ENCODE measurements around the gene GUCA2A. TPM values are rescaled to one million over a fixed set of nuclear protein-coding genes. Genes with fewer than 3 reads are reported as not detected.
"Not testable (repeated sequence)": the region's sequence is repeated elsewhere in the genome, so short reads cannot be mapped to it uniquely, and the experiment has no call there.

GUCA2A gene, protein sequence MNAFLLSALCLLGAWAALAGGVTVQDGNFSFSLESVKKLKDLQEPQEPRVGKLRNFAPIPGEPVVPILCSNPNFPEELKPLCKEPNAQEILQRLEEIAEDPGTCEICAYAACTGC
- not detected for polyA plus RNA-seq (2012; ENCODE audit: insufficient read depth, insufficient read length)

- DNase-seq (ENCODE audit: low read depth, low spot score), result no peak
- no peak within 1 kb of the TSS for H3K4me3 ChIP-seq (ENCODE audit: low read length)
Observed at GRCh38 chr1:42164551-42165420, at the start of gene GUCA2A. Gene GUCA2A, minus strand, starts transcription at chr1:42164745. Its CDS starts 33 bp downstream, at chr1:42164712.

DNA sequence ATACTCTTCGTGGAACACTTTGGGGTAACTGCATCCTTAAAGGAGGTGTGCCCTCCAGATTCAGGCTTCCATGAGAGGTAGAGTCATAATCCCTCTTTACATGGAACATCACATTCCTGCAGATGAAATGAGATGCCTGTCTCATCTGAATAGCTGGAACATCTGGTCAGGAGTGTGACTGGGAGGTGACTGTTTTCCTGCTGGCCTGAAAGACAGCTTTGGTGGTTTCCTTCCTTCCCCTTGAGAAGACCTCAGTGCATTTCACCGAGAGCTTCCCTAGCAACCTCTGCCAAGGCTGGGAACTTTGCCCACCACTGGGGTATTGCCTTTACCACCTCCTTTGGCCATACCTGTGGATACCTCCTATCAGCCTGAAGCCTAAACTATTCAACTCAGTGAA is 46.7 kb upstream of the GUCA2A start:
- no peak overlapping the region for H3K4me3 ChIP-seq (ENCODE audit: low read length)
- DNase-seq (ENCODE audit: low read depth, low spot score), result no peak

GRCh38 chr1:42210421-42211133 is 46.0 kb upstream of the GUCA2A start:
- no peak for DNase-seq (ENCODE audit: low read depth, low spot score)
- H3K4me3 ChIP-seq (ENCODE audit: low read length), result no peak overlapping the region

- no peak for DNase-seq (ENCODE audit: low read depth, low spot score)
Observed at GRCh38 chr1:42209526-42210251, 45.1 kb upstream of the GUCA2A start.

DNA sequence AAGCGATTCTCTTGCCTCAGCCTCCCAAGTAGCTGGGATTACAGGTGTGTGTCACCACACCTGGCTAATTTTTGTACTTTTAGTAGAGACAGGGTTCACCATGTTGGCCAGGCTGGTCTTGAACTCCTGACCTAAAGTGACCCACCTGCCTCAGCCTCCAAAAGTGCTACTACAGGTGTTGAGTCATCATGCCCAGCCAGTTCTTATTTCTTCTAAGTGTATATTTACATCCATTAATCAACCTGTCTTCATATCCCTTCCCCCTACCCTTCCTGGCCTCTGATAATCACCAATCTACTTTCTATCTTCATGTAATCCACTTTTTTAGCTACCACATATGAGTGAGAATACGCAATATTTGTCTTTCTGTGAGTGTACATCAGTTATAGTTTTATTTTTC is 42.4 kb upstream of the GUCA2A start:
- not testable (repeated sequence) for DNase-seq (ENCODE audit: low read depth, low spot score); H3K4me3 ChIP-seq (ENCODE audit: low read length)

More at GRCh38 chr1:42209526-42210251, 45.1 kb upstream of the GUCA2A start:
- H3K4me3 ChIP-seq (ENCODE audit: low read length), result no peak overlapping the region

DNA sequence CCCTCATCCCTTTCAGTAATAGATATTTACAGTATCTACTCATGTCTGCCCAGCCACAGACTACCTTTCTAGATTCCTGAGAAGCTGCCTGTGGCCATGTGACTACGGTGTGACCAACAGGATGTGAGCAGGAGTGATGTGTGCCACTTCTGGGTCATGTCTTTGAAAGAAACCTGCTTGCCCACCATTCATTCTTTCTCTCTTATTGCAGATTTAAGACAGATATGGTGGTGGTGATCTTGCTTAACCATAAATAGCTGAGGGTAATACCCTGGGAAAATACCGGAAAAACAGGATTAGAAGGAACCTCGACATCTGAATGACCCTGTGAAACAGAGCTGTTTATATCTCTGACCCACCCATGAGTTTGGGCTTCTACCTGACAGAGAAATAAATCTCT is 41.6 kb upstream of the GUCA2A start:
- H3K4me3 ChIP-seq (ENCODE audit: low read length), result no peak overlapping the region
- no peak for DNase-seq (ENCODE audit: low read depth, low spot score)

GRCh38 chr1:42201986-42202385 is 37.4 kb upstream of the GUCA2A start:
- DNase-seq (ENCODE audit: low read depth, low spot score), result no peak
- H3K4me3 ChIP-seq (ENCODE audit: low read length), result no peak overlapping the region

DNA sequence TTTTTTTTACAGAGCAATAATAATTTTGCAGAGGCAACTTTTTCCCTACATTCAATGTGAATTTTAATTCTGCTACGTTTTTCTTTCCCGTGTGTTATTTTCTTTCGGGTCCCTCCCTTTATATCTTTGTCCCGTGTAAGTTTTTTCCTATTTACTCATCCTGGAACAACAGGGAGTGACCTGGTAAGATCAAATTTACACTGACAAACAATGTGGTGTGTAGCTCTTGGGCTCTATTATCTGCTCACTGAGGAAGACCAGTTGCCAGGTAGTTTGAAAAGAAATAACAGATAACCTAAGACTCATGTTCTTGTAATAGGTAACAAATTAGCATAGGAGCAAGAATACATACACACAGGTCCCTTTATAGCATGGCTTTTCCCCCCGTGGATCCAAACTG is 33.7 kb upstream of the GUCA2A start:
- no peak overlapping the region for H3K4me3 ChIP-seq (ENCODE audit: low read length)
- no peak for DNase-seq (ENCODE audit: low read depth, low spot score)

DNA sequence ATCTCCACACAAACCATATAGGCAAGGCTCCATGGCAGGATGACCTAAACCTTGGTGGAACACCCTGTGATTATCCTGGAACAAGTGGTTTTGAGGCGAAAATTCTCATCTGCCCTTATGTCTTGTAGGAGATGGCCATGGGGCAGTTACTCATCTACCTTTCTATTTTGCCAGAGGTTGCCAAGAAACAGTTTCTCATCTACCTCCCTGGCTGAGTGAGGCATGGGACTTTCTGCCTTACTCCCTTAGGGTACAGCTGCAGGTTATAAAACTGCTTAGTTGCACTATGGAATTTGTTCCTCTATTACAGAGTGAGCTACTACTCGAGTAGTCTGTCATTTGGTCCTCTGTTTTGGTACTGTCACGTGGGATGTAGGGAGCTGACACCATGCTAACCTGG is 31.3 kb upstream of the GUCA2A start:
- no peak for DNase-seq (ENCODE audit: low read depth, low spot score)
- no peak overlapping the region for H3K4me3 ChIP-seq (ENCODE audit: low read length)

DNA sequence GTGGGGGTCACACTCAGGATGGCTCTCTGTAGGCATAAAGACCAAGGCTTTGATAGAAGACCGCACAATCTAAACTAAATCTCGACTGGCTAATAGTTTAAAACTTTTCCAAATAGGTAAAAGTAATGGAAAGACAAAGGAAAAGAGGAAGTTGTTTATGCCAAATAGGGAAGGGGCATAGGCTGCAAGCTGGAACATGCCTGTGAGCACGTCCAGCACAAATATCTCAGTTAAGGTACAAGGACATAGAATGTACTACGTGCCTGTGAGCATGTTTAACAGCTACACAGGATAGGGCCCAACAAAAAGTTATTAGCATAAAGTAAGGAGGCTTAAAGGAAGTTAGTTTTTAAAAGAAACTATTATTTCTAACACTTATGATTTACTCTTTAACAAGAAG is 27.6 kb upstream of the GUCA2A start:
- no peak for DNase-seq (ENCODE audit: low read depth, low spot score)
- no peak overlapping the region for H3K4me3 ChIP-seq (ENCODE audit: low read length)

DNA sequence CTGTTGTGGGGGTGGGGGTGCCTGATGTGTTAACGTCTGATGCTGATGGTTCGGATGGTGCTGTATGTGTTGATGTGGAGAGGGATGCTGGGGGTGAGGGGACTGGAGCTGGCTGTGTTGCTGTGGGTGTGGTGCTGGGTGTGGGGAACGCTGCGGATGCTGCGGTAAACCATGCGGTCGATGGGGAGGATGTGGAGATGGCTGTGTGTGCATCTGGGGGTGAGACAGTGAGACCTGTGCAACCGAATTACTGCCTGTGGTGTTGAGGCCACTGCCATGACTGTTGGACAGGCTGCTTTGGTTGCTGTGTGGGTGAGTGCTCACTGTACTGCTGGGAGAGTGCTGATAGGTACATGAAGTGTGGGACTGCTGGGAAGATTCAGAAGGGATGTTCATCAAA is 26.8 kb upstream of the GUCA2A start:
- peak; percentile 90 for DNase-seq (ENCODE audit: low read depth, low spot score)
- H3K4me3 ChIP-seq (ENCODE audit: low read length), result no peak overlapping the region

GRCh38 chr1:42189931-42190853 is 25.6 kb upstream of the GUCA2A start:
- no peak overlapping the region for H3K4me3 ChIP-seq (ENCODE audit: low read length)
- no peak for DNase-seq (ENCODE audit: low read depth, low spot score)

- no peak overlapping the region for H3K4me3 ChIP-seq (ENCODE audit: low read length)
- DNase-seq (ENCODE audit: low read depth, low spot score), result no peak
Observed at GRCh38 chr1:42186152-42186551, 21.6 kb upstream of the GUCA2A start.

DNA sequence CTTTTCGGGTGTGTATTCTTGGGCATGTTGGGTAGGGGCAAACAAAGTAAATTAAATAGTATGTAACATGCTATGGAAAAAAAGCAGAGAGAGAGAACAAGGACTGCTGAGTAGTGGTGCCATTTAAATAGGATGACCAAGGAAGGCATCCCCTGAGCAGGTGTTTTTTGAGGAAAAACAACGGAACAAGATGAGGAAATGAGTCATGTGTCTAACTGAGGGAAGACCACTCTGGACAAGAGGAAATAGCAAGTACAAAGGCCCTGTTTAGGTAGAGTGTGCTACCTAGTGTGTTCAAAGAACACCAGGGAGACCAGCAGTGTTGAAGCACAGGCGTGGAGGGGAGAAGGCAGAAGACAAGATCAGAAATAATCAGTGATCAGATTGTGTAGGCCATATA is 20.1 kb upstream of the GUCA2A start:
- H3K4me3 ChIP-seq (ENCODE audit: low read length), result no peak overlapping the region
- DNase-seq (ENCODE audit: low read depth, low spot score), result no peak

GRCh38 chr1:42183957-42184268 is 19.4 kb upstream of the GUCA2A start:
- no peak overlapping the region for H3K4me3 ChIP-seq (ENCODE audit: low read length)
- no peak for DNase-seq (ENCODE audit: low read depth, low spot score)

GRCh38 chr1:42183210-42183956 is 18.8 kb upstream of the GUCA2A start:
- no peak for DNase-seq (ENCODE audit: low read depth, low spot score)
- no peak overlapping the region for H3K4me3 ChIP-seq (ENCODE audit: low read length)

- no peak overlapping the region for H3K4me3 ChIP-seq (ENCODE audit: low read length)
- no peak for DNase-seq (ENCODE audit: low read depth, low spot score)
Observed at GRCh38 chr1:42181687-42182086, 17.1 kb upstream of the GUCA2A start.

DNA sequence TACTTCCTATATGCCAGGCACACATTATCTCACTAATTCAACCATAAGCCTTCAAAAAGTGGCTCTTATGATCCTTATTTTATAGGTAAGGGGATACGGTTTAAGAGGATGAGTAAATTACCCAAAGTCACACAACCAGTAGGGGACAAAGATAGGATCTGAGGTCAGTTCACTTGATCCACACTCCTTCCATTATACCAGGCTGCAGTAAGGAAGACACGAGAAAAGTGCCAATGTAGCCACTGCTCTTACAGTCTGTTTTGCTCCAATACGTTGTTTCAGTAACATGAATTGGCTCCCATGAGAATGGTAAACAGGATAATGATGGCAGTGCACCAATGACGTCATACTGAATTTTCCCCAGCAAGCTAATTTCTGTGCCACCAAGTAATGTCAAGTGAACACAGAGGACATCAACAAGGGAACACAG is 15.4 kb upstream of the GUCA2A start:
- DNase-seq (ENCODE audit: low read depth, low spot score), result no peak
- H3K4me3 ChIP-seq (ENCODE audit: low read length), result no peak overlapping the region

All from Jurkat, Clone E6-1 (cell line).